Measurements from ENCODE around the gene CAMSAP2.
"Not testable (repeated sequence)": the region's sequence is repeated elsewhere in the genome, so short reads cannot be mapped to it uniquely, and the experiment has no call there.

Gene CAMSAP2

DNA sequence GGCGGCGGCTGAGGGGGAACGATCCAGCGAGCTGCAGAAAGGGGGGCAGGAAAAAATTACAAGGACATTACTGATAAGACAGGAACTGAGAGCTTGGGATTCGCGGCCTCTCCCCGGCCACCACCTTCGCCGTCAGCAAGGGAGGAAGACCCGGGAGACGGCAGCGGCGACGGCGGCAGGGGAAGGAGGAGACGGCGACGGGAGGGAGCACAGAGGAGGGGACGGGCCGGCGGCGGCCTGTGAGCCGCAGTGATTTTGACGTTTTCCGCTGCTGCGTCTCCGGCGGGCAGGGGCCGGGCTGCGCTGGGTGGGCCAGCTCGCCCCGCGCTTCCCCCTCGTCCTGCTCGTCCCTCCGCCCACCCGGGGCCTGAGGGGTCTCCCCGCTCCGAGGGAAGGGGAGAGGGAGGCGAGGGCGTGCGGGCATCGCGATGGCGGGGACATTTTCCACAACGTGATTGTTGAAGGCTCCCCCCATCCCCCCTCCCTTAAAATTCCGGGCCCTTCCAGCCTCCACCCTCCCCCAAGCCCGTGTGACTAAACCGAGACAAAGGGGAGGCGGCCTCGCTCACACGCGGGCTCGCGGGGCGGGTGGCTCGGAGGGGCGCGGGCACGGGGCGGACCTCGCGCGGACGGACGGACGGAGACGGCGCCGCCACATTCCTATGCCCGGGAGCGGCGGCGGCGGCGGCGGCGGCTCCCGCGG is 407 bp downstream of the CAMSAP2 start:
- peak overlapping the region in 4 of 5 donors; percentile 81 to 97 (median 94) for H3K4me3 ChIP-seq (ENCODE audit: low read depth in 1 of 5, low read length in 5 of 5)
- peaks cover 0 to 39% (median 35%) of the 10 kb centered on the region in 5 donors for H3K4me1 ChIP-seq (ENCODE audit: control insufficient read depth in 5 of 5, insufficient read depth in 5 of 5, low read length in 5 of 5)
- H3K27me3 ChIP-seq (ENCODE audit: control insufficient read depth in 5 of 5, insufficient read depth in 4 of 5, low read length in 5 of 5): no peaks in the 10 kb centered on the region
- H3K36me3 ChIP-seq (ENCODE audit: control insufficient read depth in 5 of 5, insufficient read depth in 5 of 5, low read length in 5 of 5): no peaks in the 10 kb centered on the region
- H3K9me3 ChIP-seq (ENCODE audit: control insufficient read depth in 5 of 5, low read length in 5 of 5): no peaks in the 10 kb centered on the region
- H3K27ac ChIP-seq (ENCODE audit: low read depth, low read length): peak overlapping the region; percentile 98
- peak overlapping the region; percentile 63 to 98 (median 97) for H3K9ac ChIP-seq (ENCODE audit: low read length in 5 of 5)

- H3K9me3 ChIP-seq (ENCODE audit: control insufficient read depth in 5 of 5, low read length in 5 of 5): no peaks in the 10 kb centered on the region
- H3K4me3 ChIP-seq (ENCODE audit: low read depth in 1 of 5, low read length in 5 of 5): peak overlapping the region; percentile 72 to 97 (median 94)
- H3K27ac ChIP-seq (ENCODE audit: low read depth, low read length): peak overlapping the region; percentile 98
- peak overlapping the region; percentile 49 to 97 (median 87) for H3K9ac ChIP-seq (ENCODE audit: low read length in 5 of 5)
- H3K27me3 ChIP-seq (ENCODE audit: control insufficient read depth in 5 of 5, insufficient read depth in 4 of 5, low read length in 5 of 5): no peaks in the 10 kb centered on the region
- peaks cover 0 to 45% (median 39%) of the 10 kb centered on the region in 5 donors for H3K4me1 ChIP-seq (ENCODE audit: control insufficient read depth in 5 of 5, insufficient read depth in 5 of 5, low read length in 5 of 5)
- H3K36me3 ChIP-seq (ENCODE audit: control insufficient read depth in 5 of 5, insufficient read depth in 5 of 5, low read length in 5 of 5): no peaks in the 10 kb centered on the region
Measured at GRCh38 chr1:200739702-200740570, 1.2 kb downstream of the CAMSAP2 start.

DNA sequence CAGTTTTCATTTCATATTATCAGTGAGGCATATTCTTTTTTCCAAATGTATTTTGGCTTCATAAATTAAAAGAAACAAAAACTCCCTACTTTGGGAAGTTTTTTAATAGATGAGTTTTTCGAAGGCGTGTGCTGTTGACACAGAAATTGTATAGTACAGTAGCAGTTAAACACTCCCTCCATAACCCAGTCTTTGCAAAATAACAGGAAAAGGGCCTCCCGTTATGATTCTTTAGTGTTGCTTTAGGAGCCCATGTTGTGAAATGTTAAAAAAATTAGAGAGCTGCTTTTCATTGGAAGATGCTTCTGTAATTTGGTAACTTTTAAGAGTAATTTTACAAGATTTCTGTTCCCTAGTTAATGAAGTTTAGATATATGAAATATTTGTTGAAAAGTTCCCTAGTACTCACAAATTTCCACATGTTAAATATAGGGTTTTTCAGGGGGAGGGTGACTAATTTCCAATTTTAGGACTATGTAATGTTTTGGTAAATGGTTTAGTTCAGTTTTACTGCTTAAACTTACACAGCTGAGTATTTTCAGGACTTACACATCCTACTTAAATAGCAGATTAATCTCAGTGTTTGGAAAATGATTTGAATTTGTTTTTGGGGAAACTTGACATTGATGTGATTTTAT is 2.0 kb downstream of the CAMSAP2 start:
- no peaks in the 10 kb centered on the region for H3K9me3 ChIP-seq (ENCODE audit: control insufficient read depth in 5 of 5, low read length in 5 of 5)
- peak overlapping the region in 4 of 5 donors; percentile 4 to 87 (median 54) for H3K9ac ChIP-seq (ENCODE audit: low read length in 5 of 5)
- no peaks in the 10 kb centered on the region for H3K36me3 ChIP-seq (ENCODE audit: control insufficient read depth in 5 of 5, insufficient read depth in 5 of 5, low read length in 5 of 5)
- peak overlapping the region; percentile 98 for H3K27ac ChIP-seq (ENCODE audit: low read depth, low read length)
- peaks cover 0 to 45% (median 39%) of the 10 kb centered on the region in 5 donors for H3K4me1 ChIP-seq (ENCODE audit: control insufficient read depth in 5 of 5, insufficient read depth in 5 of 5, low read length in 5 of 5)
- no peaks in the 10 kb centered on the region for H3K27me3 ChIP-seq (ENCODE audit: control insufficient read depth in 5 of 5, insufficient read depth in 4 of 5, low read length in 5 of 5)
- H3K4me3 ChIP-seq (ENCODE audit: low read depth in 1 of 5, low read length in 5 of 5): peak overlapping the region; percentile 72 to 97 (median 94)

GRCh38 chr1:200741551-200742207 is 3.0 kb downstream of the CAMSAP2 start:
- H3K9me3 ChIP-seq (ENCODE audit: control insufficient read depth in 5 of 5, low read length in 5 of 5): no peaks in the 10 kb centered on the region
- H3K36me3 ChIP-seq (ENCODE audit: control insufficient read depth in 5 of 5, insufficient read depth in 5 of 5, low read length in 5 of 5): no peaks in the 10 kb centered on the region
- no peaks in the 10 kb centered on the region for H3K27me3 ChIP-seq (ENCODE audit: control insufficient read depth in 5 of 5, insufficient read depth in 4 of 5, low read length in 5 of 5)
- peak overlapping the region in 4 of 5 donors; percentile 2 to 60 (median 18) for H3K9ac ChIP-seq (ENCODE audit: low read length in 5 of 5)
- no peak overlapping the region for H3K27ac ChIP-seq (ENCODE audit: low read depth, low read length)
- H3K4me3 ChIP-seq (ENCODE audit: low read depth in 1 of 5, low read length in 5 of 5): peak overlapping the region; percentile 25 to 97 (median 92)
- peaks cover 0 to 45% (median 39%) of the 10 kb centered on the region in 5 donors for H3K4me1 ChIP-seq (ENCODE audit: control insufficient read depth in 5 of 5, insufficient read depth in 5 of 5, low read length in 5 of 5)

- no peaks in the 10 kb centered on the region for H3K36me3 ChIP-seq (ENCODE audit: control insufficient read depth in 5 of 5, insufficient read depth in 5 of 5, low read length in 5 of 5)
- no peaks in the 10 kb centered on the region for H3K9me3 ChIP-seq (ENCODE audit: control insufficient read depth in 5 of 5, low read length in 5 of 5)
- no peak overlapping the region for H3K9ac ChIP-seq (ENCODE audit: low read length in 5 of 5)
- no peak overlapping the region for H3K27ac ChIP-seq (ENCODE audit: low read depth, low read length)
- H3K27me3 ChIP-seq (ENCODE audit: control insufficient read depth in 5 of 5, insufficient read depth in 4 of 5, low read length in 5 of 5): no peaks in the 10 kb centered on the region
- H3K4me1 ChIP-seq (ENCODE audit: control insufficient read depth in 5 of 5, insufficient read depth in 5 of 5, low read length in 5 of 5): peaks cover 0 to 43% (median 32%) of the 10 kb centered on the region in 5 donors
- no peak overlapping the region for H3K4me3 ChIP-seq (ENCODE audit: low read depth in 1 of 5, low read length in 5 of 5)
Measured at GRCh38 chr1:200744143-200744542, 5.5 kb downstream of the CAMSAP2 start.

DNA sequence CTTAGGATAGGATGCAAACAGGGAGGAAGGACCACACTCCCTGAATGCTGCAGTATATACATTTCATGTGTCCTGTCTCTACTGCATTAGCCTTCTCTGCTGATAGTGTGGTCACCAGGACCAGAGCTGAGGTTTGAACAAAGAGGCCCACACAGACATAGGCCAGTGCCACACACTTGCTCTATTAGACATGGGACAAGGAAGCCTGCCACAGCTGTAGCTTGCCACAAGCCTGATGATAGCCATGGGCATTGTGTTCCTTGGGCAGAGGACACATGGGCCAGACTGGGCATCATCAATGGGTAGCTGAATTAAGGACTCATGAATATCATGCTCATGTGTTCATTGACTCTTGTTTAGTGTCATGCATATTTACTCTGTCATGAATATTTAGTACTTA is 10.4 kb downstream of the CAMSAP2 start:
- Histone ChIP-seq H3K27me3 (ENCODE audit: control insufficient read depth in 5 of 5, insufficient read depth in 4 of 5, low read length in 5 of 5) (no peaks in the 10 kb centered on the region), H3K9ac (ENCODE audit: low read length in 5 of 5) (no peak overlapping the region), H3K4me3 (ENCODE audit: low read depth in 1 of 5, low read length in 5 of 5) (no peak overlapping the region), H3K36me3 (ENCODE audit: control insufficient read depth in 5 of 5, insufficient read depth in 5 of 5, low read length in 5 of 5) (peaks cover 0 to 3% (median 0%) of the 10 kb centered on the region in 5 donors), H3K27ac (ENCODE audit: low read depth, low read length) (no peak overlapping the region), H3K4me1 (ENCODE audit: control insufficient read depth in 5 of 5, insufficient read depth in 5 of 5, low read length in 5 of 5) (peaks cover 0 to 11% (median 9%) of the 10 kb centered on the region in 5 donors), H3K9me3 (ENCODE audit: control insufficient read depth in 5 of 5, low read length in 5 of 5) (no peaks in the 10 kb centered on the region)

DNA sequence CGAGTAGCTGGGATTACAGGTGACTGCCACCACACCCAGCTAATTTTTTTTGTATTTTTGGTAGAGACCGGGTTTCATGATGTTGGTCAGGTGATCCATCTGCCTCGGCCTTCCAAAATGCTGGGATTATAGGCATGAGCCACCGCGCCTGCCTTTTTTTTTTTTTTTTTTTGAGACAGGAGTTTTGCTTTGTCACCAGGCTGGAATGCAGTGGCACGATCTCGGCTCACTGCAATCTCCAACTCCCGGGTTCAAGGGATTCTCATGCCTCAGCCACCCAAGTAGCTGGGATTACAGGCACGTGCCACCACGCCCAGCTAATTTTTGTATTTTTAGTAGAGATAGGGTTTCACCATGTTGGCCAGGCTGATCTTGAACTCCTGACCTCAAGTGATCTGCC is 12.1 kb downstream of the CAMSAP2 start:
- not testable (repeated sequence) for H3K9ac ChIP-seq (ENCODE audit: low read length in 5 of 5); H3K27me3 ChIP-seq (ENCODE audit: control insufficient read depth in 5 of 5, insufficient read depth in 4 of 5, low read length in 5 of 5); H3K4me3 ChIP-seq (ENCODE audit: low read depth in 1 of 5, low read length in 5 of 5); H3K9me3 ChIP-seq (ENCODE audit: control insufficient read depth in 5 of 5, low read length in 5 of 5); H3K27ac ChIP-seq (ENCODE audit: low read depth, low read length); H3K4me1 ChIP-seq (ENCODE audit: control insufficient read depth in 5 of 5, insufficient read depth in 5 of 5, low read length in 5 of 5); H3K36me3 ChIP-seq (ENCODE audit: control insufficient read depth in 5 of 5, insufficient read depth in 5 of 5, low read length in 5 of 5)

DNA sequence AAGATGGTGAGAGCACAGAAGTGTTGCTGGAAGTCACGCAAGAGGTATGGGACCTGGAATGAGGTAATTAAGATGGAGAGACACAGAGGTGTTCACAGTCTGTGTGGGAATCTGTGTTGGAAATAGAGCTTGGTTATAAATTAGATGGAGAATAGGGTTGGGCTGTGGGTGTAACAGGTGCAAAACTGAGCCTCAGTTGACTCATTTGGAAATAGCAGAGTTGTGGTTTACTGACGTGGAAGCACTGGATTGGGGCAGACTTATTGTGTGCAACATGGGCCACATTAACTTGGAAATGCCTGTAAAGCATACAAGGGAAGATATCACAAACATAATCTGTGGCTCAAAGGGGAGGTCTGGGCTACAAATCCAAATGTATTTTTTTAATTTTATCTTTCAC is 13.0 kb downstream of the CAMSAP2 start:
- no peaks in the 10 kb centered on the region for H3K27me3 ChIP-seq (ENCODE audit: control insufficient read depth in 5 of 5, insufficient read depth in 4 of 5, low read length in 5 of 5)
- H3K27ac ChIP-seq (ENCODE audit: low read depth, low read length): no peak overlapping the region
- H3K4me3 ChIP-seq (ENCODE audit: low read depth in 1 of 5, low read length in 5 of 5): no peak overlapping the region
- H3K4me1 ChIP-seq (ENCODE audit: control insufficient read depth in 5 of 5, insufficient read depth in 5 of 5, low read length in 5 of 5): peaks cover 0 to 8% (median 2%) of the 10 kb centered on the region in 5 donors
- H3K9ac ChIP-seq (ENCODE audit: low read length in 5 of 5): no peak overlapping the region
- peaks cover 0 to 3% (median 0%) of the 10 kb centered on the region in 5 donors for H3K36me3 ChIP-seq (ENCODE audit: control insufficient read depth in 5 of 5, insufficient read depth in 5 of 5, low read length in 5 of 5)
- H3K9me3 ChIP-seq (ENCODE audit: control insufficient read depth in 5 of 5, low read length in 5 of 5): no peaks in the 10 kb centered on the region

- H3K27me3 ChIP-seq (ENCODE audit: control insufficient read depth in 5 of 5, insufficient read depth in 4 of 5, low read length in 5 of 5): no peaks in the 10 kb centered on the region
- H3K9ac ChIP-seq (ENCODE audit: low read length in 5 of 5): no peak overlapping the region
- peaks cover 0 to 3% (median 0%) of the 10 kb centered on the region in 5 donors for H3K36me3 ChIP-seq (ENCODE audit: control insufficient read depth in 5 of 5, insufficient read depth in 5 of 5, low read length in 5 of 5)
- no peak overlapping the region for H3K4me3 ChIP-seq (ENCODE audit: low read depth in 1 of 5, low read length in 5 of 5)
- peaks cover 0 to 8% (median 2%) of the 10 kb centered on the region in 5 donors for H3K4me1 ChIP-seq (ENCODE audit: control insufficient read depth in 5 of 5, insufficient read depth in 5 of 5, low read length in 5 of 5)
- no peaks in the 10 kb centered on the region for H3K9me3 ChIP-seq (ENCODE audit: control insufficient read depth in 5 of 5, low read length in 5 of 5)
- no peak overlapping the region for H3K27ac ChIP-seq (ENCODE audit: low read depth, low read length)
Measured at GRCh38 chr1:200753650-200754198, 15.0 kb downstream of the CAMSAP2 start.

Measured in subcutaneous abdominal adipose tissue (tissue), 5 donors.